Lower leg skin (tissue), 3 donors: ENCODE data around the gene LTK.

Experiments used
- CTCF ChIP-seq, 3 donors: fragments of 450-650 bp; IDR thresholded peaks; one replicate each; pipeline ENCODE4 v1.5.1; 2016; ENCODE audit warnings: antibody characterized with exemption in 3 of 3, mild to moderate bottlenecking in 3 of 3, moderate library complexity in 2 of 3
- POLR2A ChIP-seq, 2 donors: fragments of 450-650 bp; IDR thresholded peaks; one replicate each; pipeline ENCODE4 v1.6.1; 2016 to 2017; ENCODE audit warnings: antibody characterized with exemption in 2 of 2, mild to moderate bottlenecking in 1 of 2, moderate library complexity in 1 of 2

- no peak for TF ChIP-seq POLR2A (IDR thresholded peaks at IDR 0.05)
- no peak for TF ChIP-seq CTCF (IDR thresholded peaks at IDR 0.05)
Measured at GRCh38 chr15:41482110-41482877, 31.3 kb downstream of the LTK start.
